GM10266 (cell line): Measurements from ENCODE around the gene TMEM253.

Source experiments
- DNase-seq: peaks from one replicate; pipeline ENCODE4 v3.0.0; 2012; ENCODE audit errors: extremely low spot score
- CTCF ChIP-seq: IDR thresholded peaks from 2 replicates; pipeline ENCODE4 v1.5.1; 2012; ENCODE audit warnings: mild to moderate bottlenecking, low read depth; ENCODE audit not compliant: control insufficient read depth, insufficient read depth; ENCODE audit errors: missing control alignments

Gene TMEM253

GRCh38 chr14:21057803-21058675 is 42.8 kb upstream of the TMEM253 start, which contains the start of gene RNASE8:
RNASE8 (plus strand) TSS chr14:21057822; CDS start chr14:21057893, 71 bp downstream.
- no peak for DNase-seq
- TF ChIP-seq CTCF: no peak

DNA sequence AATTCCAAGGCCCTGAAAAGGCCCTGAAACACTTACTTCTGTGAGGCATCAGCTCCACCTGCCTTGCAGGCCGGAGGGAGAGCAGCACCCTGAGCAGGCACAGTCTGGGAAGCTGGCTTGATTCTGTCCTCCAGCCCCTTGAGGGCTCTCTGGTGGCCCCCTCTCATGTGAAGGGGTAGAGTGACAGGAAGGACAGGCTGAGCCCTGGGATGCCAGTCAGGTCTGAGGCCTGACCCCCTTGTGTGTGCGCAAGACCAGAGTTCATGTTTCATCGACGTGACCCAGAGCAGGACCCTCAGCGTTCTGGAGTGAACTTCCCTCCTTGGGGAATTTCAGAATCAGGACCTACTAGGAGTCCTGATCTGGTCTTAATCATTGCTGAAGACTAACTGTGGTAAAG is 42.0 kb upstream of the TMEM253 start:
- no peak for TF ChIP-seq CTCF
- no peak for DNase-seq

GRCh38 chr14:21059842-21060613 is 40.8 kb upstream of the TMEM253 start:
- no peak for TF ChIP-seq CTCF
- no peak for DNase-seq

DNA sequence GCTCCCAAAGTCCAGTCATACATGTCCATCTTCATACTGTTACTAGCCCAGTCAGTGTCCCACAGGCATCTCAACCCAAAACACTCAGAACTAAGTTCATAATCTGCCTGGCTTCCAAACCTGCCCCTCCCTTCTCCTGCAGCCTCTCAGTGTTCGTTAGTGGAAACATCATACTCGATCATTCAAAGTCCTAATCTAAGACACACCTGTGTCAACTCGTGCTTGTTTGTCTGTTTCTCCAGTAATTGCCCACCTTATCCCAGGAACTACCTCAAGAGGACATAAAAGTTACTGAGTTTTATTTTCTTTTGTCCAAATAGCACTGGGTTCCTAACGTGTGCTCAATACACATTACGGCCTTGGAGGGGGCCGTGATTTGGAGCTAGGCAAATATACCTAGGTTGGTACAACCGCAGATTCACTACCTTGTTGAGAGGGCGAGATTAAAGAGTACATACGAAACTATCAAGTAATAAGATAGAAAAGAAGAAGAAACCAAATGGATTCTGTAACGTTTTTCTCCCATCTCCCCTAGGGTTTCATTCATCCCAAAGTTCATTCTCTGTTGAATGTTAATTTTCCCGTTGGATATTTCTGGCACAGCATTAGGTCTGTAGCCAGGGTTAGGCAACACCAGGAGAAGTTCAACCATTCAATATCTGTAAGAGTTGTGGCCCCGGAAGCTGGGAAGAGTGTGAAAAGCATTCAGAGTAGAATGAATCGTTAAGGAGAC is 40.1 kb upstream of the TMEM253 start:
- no peak for DNase-seq
- TF ChIP-seq CTCF: no peak

DNA sequence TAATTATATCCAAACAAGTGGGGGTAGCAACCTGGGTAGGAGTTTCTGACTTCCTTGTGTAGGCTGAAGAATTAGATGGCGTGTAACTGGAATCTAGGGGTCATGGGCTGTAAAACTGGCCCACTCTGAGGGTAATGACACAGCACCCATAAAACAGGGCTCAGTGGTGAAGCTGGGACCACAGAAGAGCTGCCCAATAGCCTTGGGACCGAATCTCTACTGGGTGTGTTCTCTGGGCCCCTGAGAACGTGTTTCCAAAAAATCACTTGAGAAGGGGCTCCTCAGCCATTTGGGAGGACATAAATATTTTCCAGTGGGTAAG is 39.6 kb upstream of the TMEM253 start:
- no peak for TF ChIP-seq CTCF
- DNase-seq: no peak

GRCh38 chr14:21063479-21063878 is 37.4 kb upstream of the TMEM253 start:
- TF ChIP-seq CTCF: no peak

More at GRCh38 chr14:21063479-21063878, 37.4 kb upstream of the TMEM253 start:
- no peak for DNase-seq
